Stimulated activated CD8-positive, alpha-beta memory T cell treated with anti-CD3 and anti-CD28 coated beads, Interleukin-2, amount 100 ng/mL, for 1 hour (primary cell): ENCODE results near the gene HFE.
"Not testable (repeated sequence)": the region's sequence is repeated elsewhere in the genome, so short reads cannot be mapped to it uniquely, and the experiment has no call there.

Experiments
- DNase-seq, 2 donors: peaks; one replicate each; pipeline ENCODE4 v3.0.0-alpha.2; 2020; ENCODE audit warnings: low read depth in 2 of 2

The HFE gene

GRCh38 chr6:26059941-26060340 is 27.3 kb upstream of the HFE start:
- DNase-seq: no peak

- no peak for DNase-seq
These were observed 22.5 kb upstream of the HFE start for GRCh38 chr6:26064619-26065257.

- DNase-seq: peak in 1 of 2 donors; percentile 14
These were observed 21.3 kb upstream of the HFE start for GRCh38 chr6:26065952-26066380.

DNA sequence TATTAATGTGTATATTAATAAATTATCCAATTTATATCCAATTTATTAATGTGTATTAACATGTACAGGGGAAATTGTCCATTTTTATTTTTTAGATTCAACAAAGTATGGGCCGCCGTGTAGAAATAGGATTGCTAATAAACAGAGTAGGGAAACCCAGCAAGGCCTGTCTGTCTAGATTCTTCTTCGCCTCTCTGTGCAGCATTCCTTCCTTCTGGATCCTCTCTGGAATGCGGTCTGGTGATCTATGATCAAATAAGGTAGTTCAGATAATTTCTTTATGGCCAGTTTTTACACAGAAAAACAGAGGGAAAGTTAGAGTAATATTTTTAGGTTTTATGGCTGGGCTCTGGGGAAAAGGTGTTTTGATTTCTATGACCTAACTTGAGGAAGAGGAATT is 19.9 kb upstream of the HFE start:
- no peak for DNase-seq

DNA sequence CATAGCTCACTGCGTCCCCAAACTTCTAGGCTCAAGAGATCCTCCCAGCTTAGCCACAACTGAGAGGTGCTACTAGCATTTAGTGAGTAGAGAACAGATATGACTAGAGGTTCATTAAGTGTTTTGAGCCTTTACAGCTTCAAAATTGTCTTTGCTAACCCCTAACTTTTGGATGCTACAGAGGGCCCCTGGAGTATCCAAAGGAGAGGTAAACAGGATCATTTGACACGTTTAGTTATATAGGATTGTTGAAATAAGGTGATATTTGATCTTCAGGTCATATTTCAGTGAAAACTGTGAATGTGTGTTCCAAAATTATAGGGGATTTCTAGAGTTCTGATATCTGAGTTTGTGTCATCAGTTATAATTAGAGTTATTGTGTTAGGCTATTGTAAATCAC is 19.2 kb upstream of the HFE start:
- DNase-seq: no peak

DNA sequence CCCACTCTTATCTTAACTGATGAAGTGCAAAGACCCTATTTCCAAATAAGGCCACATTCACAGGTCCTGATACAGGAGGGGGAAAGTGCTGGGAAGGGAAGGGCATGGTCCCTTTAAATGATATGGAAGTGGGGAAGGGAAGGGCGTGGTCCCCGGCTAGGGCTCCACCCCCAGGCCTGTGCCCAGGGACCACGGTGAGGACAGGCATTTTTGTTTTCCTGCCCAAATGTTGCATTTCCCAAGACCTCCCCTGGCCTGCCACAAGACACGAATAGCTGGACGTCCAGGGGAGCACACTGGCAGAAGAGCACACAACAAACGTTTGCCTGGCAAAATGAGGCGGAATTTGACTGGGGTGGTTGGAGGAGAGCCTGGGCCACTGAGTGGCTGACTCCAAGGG is 16.1 kb upstream of the HFE start:
- DNase-seq: no peak

DNA sequence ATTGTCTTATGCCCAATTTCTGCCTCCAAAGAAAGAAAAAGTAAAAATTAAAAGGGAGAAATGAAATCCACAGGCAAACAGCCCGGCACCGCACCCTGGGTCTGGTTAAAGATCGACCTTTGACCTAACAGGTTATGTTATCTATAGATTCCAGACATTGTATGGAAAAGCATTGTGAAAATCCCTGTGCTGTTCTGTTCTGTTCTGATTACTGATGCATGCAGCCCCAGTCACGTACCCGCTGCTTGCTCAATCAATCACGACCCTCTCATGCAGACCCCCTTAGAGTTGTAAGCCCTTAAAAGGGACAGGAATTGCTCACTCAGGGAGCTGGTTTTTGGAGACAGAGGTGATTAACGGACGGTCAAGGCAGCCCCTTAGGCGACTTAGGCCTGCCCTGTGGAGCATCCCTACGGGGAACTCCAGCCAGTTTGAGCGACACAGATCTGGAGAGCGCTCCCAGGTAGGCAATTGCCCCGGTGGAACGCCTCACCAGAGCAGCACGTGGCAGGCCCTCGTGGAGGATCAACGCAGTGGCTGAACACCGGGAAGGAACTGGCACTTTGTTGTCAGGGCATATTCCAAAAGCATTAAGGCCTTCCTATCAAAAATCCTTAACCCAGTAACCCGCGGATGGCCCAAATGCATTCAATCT is 12.0 kb upstream of the HFE start:
- DNase-seq: no peak

- DNase-seq: not testable (repeated sequence)
These were observed 9.2 kb upstream of the HFE start for GRCh38 chr6:26078066-26078465.

- DNase-seq: not testable (repeated sequence)
These were observed 6.1 kb upstream of the HFE start for GRCh38 chr6:26081096-26081495.

DNA sequence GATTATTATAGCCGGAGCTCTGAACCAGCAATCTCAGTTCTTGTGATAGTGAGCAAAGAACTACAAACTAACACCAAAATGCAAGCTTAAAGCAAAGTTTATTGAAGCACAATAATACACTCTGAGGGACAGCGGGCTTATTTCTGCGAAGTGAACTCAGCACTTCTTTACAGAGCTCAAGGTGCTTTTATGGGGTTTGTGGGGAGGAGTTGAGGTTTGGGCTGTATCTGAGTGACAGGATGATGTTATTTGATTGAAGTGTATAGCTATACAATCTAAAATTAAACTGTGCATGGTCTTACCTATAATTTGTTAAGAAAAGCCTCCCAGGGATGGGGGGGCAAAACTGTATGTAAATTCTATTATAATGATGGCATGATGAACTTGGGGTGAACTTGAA is 1.0 kb upstream of the HFE start:
- no peak for DNase-seq

- no peak for DNase-seq
These were observed 1.1 kb downstream of the HFE start for GRCh38 chr6:26088344-26088743.

GRCh38 chr6:26089272-26089671 is 2.0 kb downstream of the HFE start:
- no peak for DNase-seq

DNA sequence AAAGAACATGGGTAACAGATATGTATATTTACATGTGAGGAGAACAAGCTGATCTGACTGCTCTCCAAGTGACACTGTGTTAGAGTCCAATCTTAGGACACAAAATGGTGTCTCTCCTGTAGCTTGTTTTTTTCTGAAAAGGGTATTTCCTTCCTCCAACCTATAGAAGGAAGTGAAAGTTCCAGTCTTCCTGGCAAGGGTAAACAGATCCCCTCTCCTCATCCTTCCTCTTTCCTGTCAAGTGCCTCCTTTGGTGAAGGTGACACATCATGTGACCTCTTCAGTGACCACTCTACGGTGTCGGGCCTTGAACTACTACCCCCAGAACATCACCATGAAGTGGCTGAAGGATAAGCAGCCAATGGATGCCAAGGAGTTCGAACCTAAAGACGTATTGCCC is 5.2 kb downstream of the HFE start:
- DNase-seq: no peak

GRCh38 chr6:26094036-26094435 is 6.8 kb downstream of the HFE start:
- DNase-seq: no peak

DNA sequence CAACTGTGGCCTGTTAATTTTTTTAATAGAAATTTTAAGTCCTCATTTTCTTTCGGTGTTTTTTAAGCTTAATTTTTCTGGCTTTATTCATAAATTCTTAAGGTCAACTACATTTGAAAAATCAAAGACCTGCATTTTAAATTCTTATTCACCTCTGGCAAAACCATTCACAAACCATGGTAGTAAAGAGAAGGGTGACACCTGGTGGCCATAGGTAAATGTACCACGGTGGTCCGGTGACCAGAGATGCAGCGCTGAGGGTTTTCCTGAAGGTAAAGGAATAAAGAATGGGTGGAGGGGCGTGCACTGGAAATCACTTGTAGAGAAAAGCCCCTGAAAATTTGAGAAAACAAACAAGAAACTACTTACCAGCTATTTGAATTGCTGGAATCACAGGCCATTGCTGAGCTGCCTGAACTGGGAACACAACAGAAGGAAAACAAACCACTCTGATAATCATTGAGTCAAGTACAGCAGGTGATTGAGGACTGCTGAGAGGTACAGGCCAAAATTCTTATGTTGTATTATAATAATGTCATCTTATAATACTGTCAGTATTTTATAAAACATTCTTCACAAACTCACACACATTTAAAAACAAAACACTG is 10.1 kb downstream of the HFE start:
- peak; percentile 41 to 45 for DNase-seq

GRCh38 chr6:26103141-26103769 is 16.0 kb downstream of the HFE start:
- DNase-seq: no peak

DNA sequence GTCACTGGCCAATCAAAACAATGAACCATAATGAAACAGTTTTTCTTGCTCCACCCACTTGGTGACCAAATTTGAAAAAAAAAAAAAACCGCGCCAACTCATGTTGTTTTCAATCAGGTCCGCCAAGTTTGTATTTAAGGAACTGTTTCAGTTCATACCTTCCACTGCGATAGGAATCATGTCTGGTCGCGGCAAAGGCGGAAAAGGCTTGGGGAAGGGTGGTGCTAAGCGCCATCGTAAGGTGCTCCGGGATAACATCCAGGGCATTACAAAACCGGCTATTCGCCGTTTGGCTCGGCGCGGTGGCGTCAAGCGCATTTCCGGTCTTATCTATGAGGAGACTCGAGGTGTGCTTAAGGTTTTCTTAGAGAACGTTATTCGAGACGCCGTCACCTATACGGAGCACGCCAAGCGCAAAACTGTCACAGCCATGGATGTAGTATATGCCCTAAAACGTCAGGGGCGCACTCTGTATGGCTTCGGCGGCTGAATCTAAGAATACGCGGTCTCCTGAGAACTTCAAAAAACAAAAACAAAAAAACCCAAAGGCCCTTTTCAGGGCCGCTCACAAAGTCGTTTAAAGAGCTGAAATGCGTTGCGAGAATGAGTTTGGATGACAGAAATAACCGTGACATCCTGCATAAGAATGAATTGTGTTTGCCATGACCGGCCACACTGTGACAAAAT is 16.7 kb downstream of the HFE start:
- peak; percentile 73 to 76 for DNase-seq

- DNase-seq: no peak
These were observed 17.4 kb downstream of the HFE start for GRCh38 chr6:26104457-26105108.

- DNase-seq: no peak
These were observed 18.0 kb downstream of the HFE start for GRCh38 chr6:26105109-26105730.

GRCh38 chr6:26105842-26106241 is 18.6 kb downstream of the HFE start:
- no peak for DNase-seq

GRCh38 chr6:26107935-26108334 is 20.7 kb downstream of the HFE start:
- DNase-seq: no peak
